Measurements from ENCODE around the gene CGB2. TPM values are rescaled to one million over a fixed set of nuclear protein-coding genes. Genes with fewer than 3 reads are reported as not detected.
A peak's percentile ranks its signal among the peaks of the same experiment; 100 is the strongest.
"Not testable (repeated sequence)": the region's sequence is repeated elsewhere in the genome, so short reads cannot be mapped to it uniquely, and the experiment has no call there.

Gene CGB2
- total and polyA plus RNA-seq, 9 of the 15 experiments (the other 6 are each of a cell fraction or from before 2014, with no cell fraction given) = 0.22 TPM; not detected in 8

DNA sequence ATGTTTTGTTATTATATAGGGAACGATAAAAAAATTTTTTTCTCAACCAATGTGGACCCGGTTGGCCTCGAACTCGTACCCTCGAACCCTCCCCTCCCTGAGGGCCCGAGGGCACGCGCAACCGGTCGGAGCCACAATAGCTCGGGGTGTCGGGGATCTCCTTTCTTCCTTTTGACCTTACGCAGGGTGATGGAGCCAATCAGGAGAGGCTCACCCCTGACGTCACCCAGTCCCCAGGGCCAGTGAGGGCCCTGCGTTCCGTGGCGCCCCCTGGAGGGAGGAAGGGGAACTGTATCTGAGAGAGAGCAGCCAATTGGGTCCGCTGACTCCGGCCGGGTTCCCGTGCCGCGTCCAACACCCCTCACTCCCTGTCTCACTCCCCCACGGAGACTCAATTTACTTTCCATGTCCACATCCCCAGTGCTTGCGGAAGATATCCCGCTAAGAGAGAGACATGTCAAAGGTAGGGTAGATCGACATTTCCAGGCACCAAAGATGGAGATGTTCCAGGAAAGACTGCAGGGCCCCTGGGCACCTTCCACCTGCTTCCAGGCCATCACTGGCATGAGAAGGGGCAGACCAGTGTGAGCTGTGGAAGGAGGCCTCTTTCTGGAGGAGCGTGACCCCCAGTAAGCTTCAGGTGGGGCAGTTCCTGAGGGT, at the start of gene CGB2 (continued):
- TF ChIP-seq, protein P1, sequence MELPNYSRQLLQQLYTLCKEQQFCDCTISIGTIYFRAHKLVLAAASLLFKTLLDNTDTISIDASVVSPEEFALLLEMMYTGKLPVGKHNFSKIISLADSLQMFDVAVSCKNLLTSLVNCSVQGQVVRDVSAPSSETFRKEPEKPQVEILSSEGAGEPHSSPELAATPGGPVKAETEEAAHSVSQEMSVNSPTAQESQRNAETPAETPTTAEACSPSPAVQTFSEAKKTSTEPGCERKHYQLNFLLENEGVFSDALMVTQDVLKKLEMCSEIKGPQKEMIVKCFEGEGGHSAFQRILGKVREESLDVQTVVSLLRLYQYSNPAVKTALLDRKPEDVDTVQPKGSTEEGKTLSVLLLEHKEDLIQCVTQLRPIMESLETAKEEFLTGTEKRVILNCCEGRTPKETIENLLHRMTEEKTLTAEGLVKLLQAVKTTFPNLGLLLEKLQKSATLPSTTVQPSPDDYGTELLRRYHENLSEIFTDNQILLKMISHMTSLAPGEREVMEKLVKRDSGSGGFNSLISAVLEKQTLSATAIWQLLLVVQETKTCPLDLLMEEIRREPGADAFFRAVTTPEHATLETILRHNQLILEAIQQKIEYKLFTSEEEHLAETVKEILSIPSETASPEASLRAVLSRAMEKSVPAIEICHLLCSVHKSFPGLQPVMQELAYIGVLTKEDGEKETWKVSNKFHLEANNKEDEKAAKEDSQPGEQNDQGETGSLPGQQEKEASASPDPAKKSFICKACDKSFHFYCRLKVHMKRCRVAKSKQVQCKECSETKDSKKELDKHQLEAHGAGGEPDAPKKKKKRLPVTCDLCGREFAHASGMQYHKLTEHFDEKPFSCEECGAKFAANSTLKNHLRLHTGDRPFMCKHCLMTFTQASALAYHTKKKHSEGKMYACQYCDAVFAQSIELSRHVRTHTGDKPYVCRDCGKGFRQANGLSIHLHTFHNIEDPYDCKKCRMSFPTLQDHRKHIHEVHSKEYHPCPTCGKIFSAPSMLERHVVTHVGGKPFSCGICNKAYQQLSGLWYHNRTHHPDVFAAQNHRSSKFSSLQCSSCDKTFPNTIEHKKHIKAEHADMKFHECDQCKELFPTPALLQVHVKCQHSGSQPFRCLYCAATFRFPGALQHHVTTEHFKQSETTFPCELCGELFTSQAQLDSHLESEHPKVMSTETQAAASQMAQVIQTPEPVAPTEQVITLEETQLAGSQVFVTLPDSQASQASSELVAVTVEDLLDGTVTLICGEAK (IDR thresholded peaks at IDR 0.05) = peak; percentile 81
- TF ChIP-seq, protein P1 (CRISPR knock-in tag; IDR thresholded peaks at IDR 0.05) = not testable (repeated sequence)
- TF ChIP-seq, protein P2, sequence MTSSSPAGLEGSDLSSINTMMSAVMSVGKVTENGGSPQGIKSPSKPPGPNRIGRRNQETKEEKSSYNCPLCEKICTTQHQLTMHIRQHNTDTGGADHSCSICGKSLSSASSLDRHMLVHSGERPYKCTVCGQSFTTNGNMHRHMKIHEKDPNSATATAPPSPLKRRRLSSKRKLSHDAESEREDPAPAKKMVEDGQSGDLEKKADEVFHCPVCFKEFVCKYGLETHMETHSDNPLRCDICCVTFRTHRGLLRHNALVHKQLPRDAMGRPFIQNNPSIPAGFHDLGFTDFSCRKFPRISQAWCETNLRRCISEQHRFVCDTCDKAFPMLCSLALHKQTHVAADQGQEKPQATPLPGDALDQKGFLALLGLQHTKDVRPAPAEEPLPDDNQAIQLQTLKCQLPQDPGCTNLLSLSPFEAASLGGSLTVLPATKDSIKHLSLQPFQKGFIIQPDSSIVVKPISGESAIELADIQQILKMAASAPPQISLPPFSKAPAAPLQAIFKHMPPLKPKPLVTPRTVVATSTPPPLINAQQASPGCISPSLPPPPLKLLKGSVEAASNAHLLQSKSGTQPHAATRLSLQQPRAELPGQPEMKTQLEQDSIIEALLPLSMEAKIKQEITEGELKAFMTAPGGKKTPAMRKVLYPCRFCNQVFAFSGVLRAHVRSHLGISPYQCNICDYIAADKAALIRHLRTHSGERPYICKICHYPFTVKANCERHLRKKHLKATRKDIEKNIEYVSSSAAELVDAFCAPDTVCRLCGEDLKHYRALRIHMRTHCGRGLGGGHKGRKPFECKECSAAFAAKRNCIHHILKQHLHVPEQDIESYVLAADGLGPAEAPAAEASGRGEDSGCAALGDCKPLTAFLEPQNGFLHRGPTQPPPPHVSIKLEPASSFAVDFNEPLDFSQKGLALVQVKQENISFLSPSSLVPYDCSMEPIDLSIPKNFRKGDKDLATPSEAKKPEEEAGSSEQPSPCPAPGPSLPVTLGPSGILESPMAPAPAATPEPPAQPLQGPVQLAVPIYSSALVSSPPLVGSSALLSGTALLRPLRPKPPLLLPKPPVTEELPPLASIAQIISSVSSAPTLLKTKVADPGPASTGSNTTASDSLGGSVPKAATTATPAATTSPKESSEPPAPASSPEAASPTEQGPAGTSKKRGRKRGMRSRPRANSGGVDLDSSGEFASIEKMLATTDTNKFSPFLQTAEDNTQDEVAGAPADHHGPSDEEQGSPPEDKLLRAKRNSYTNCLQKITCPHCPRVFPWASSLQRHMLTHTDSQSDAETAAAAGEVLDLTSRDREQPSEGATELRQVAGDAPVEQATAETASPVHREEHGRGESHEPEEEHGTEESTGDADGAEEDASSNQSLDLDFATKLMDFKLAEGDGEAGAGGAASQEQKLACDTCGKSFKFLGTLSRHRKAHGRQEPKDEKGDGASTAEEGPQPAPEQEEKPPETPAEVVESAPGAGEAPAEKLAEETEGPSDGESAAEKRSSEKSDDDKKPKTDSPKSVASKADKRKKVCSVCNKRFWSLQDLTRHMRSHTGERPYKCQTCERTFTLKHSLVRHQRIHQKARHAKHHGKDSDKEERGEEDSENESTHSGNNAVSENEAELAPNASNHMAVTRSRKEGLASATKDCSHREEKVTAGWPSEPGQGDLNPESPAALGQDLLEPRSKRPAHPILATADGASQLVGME (CRISPR knock-in tag; IDR thresholded peaks at IDR 0.05) = peak; percentile 99
- TF ChIP-seq, protein P3, sequence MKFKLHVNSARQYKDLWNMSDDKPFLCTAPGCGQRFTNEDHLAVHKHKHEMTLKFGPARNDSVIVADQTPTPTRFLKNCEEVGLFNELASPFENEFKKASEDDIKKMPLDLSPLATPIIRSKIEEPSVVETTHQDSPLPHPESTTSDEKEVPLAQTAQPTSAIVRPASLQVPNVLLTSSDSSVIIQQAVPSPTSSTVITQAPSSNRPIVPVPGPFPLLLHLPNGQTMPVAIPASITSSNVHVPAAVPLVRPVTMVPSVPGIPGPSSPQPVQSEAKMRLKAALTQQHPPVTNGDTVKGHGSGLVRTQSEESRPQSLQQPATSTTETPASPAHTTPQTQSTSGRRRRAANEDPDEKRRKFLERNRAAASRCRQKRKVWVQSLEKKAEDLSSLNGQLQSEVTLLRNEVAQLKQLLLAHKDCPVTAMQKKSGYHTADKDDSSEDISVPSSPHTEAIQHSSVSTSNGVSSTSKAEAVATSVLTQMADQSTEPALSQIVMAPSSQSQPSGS (CRISPR knock-in tag; IDR thresholded peaks at IDR 0.05) = peak; percentile 67; the same call in 1 of the 2 replicates
- TF ChIP-seq LCOR (CRISPR knock-in tag; IDR thresholded peaks at IDR 0.05) (0 out of 2 replicates have a peak, but pooled peaks have one; percentile 20), ADNP (tag; IDR thresholded peaks at IDR 0.05) (0 out of 2 replicates have a peak, but pooled peaks have one; percentile 41), HDAC2 (IDR thresholded peaks at IDR 0.05) (peak; percentile 70; the same call in 1 of the 2 replicates), NRF1 (conservative IDR thresholded peaks at IDR 0.05 in 1 of 2, IDR thresholded peaks at IDR 0.05 in 1 of 2) (peak; percentile 71 to 78), MAZ (CRISPR knock-in tag; conservative IDR thresholded peaks at IDR 0.05 in 1 of 2, IDR thresholded peaks at IDR 0.05 in 1 of 2) (peak in 1 of 2 experiments; percentile 67; a peak in 2 of 4 replicates), POLR2H (tag; IDR thresholded peaks at IDR 0.05; ENCODE audit: low read depth) (peak; percentile 99)

All from K562 (cell line).